MCF 10A (cell line): ENCODE data around the gene DEPDC1. TPM values are rescaled to one million over a fixed set of nuclear protein-coding genes. Genes with fewer than 3 reads are reported as not detected.

Experiments used
- Bru-seq: library from RNA; stranded (reverse); fragments of 400-500 nt; gene quantifications from one replicate; lab custom pipeline; 2021; lab: Mats Ljungman, UMichigan
- BruChase-seq, 2 experiments: library from RNA; stranded (reverse); fragments of 400-500 nt; gene quantifications; one replicate each; lab custom pipeline; 2021; lab: Mats Ljungman, UMichigan
- BruUV-seq: library from RNA; stranded (reverse); fragments of 400-500 nt; replicated peaks from 2 replicates; lab custom pipeline; 2021; lab: Mats Ljungman, UMichigan
- CTCF ChIA-PET: fragments of 300-600 bp; sonication (Branson Sonifier 250); formaldehyde crosslinking; extraction: SDS; loops from one replicate; lab custom pipeline; 2021; ENCODE audit warnings: antibody characterized with exemption, inconsistent platforms; lab: Yijun Ruan, JAX
- POLR2A ChIA-PET: fragments of 300-600, 350-650 bp; sonication (Branson Sonifier 250); formaldehyde crosslinking; extraction: SDS; loops from one replicate; lab custom pipeline; 2020; ENCODE audit warnings: antibody characterized with exemption, inconsistent platforms; lab: Yijun Ruan, JAX
- DNase-seq: peaks from one replicate; pipeline ENCODE4 v3.0.0-alpha.2; 2018; ENCODE audit not compliant: unreplicated experiment
- H3K27ac Mint-ChIP-seq: one replicate; pipeline ENCODE4 v1.8.0; 2022; ENCODE audit warnings: mild to moderate bottlenecking, low read depth, mixed read lengths; ENCODE audit not compliant: unreplicated experiment
- H3K27me3 Mint-ChIP-seq: one replicate; pipeline ENCODE4 v1.8.0; 2022; ENCODE audit warnings: mixed read lengths; ENCODE audit not compliant: insufficient read depth, unreplicated experiment
- H3K36me3 Mint-ChIP-seq: one replicate; pipeline ENCODE4 v1.8.0; 2022; ENCODE audit warnings: mild to moderate bottlenecking, moderate library complexity, mixed read lengths; ENCODE audit not compliant: insufficient read depth, unreplicated experiment
- H3K4me1 Mint-ChIP-seq: one replicate; pipeline ENCODE4 v1.8.0; 2022; ENCODE audit warnings: mixed read lengths; ENCODE audit not compliant: insufficient read depth, unreplicated experiment
- H3K4me3 Mint-ChIP-seq: one replicate; pipeline ENCODE4 v1.8.0; 2022; ENCODE audit warnings: mild to moderate bottlenecking, moderate library complexity, mixed read lengths; ENCODE audit not compliant: unreplicated experiment
- H3K9me3 Mint-ChIP-seq: one replicate; pipeline ENCODE4 v1.8.0; 2022; ENCODE audit warnings: mixed read lengths; ENCODE audit not compliant: unreplicated experiment
- intact Hi-C: fragments of 100-400 bp; cut with micrococcal nuclease; formaldehyde crosslinking; loops from 2 replicates; pipeline ENCODE4 v1.14.1; 2022
- long read RNA-seq: library from polyadenylated mRNA; stranded (forward); transcript quantifications from one replicate; pipeline ENCODE4 v2.0.0, GENCODE V29; 2022
- total RNA-seq: library from RNA; stranded (reverse); gene quantifications from 2 replicates; pipeline ENCODE4 v1.2.3, GENCODE V29; 2022
- TF ChIP-seq, protein P1 (sequence below): fragments of 200-600 bp; IDR thresholded peaks from one replicate; pipeline ENCODE4 v1.8.0; 2022; ENCODE audit warnings: antibody characterized with exemption, mild to moderate bottlenecking; ENCODE audit not compliant: unreplicated experiment

The DEPDC1 gene, protein sequence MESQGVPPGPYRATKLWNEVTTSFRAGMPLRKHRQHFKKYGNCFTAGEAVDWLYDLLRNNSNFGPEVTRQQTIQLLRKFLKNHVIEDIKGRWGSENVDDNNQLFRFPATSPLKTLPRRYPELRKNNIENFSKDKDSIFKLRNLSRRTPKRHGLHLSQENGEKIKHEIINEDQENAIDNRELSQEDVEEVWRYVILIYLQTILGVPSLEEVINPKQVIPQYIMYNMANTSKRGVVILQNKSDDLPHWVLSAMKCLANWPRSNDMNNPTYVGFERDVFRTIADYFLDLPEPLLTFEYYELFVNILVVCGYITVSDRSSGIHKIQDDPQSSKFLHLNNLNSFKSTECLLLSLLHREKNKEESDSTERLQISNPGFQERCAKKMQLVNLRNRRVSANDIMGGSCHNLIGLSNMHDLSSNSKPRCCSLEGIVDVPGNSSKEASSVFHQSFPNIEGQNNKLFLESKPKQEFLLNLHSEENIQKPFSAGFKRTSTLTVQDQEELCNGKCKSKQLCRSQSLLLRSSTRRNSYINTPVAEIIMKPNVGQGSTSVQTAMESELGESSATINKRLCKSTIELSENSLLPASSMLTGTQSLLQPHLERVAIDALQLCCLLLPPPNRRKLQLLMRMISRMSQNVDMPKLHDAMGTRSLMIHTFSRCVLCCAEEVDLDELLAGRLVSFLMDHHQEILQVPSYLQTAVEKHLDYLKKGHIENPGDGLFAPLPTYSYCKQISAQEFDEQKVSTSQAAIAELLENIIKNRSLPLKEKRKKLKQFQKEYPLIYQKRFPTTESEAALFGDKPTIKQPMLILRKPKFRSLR
- total RNA-seq (17.9 and 26.8 TPM in 2 replicates), Bru-seq, nascent RNA (percentile 73 among the genes with signal in this experiment), BruChase-seq, experiment 1, labeled RNA remaining after a 6-hour chase (percentile 78 among the genes with signal in this experiment), BruChase-seq, experiment 2, labeled RNA remaining after a 2-hour chase (percentile 79 among the genes with signal in this experiment)
- long read RNA-seq, full-length matches to known transcripts = 60 of 74 reads
- long read RNA-seq, partial matches to known transcripts = 1 of 74 reads
- long read RNA-seq, other reads (novel, unspliced or antisense) = 13 of 74 reads

DNA sequence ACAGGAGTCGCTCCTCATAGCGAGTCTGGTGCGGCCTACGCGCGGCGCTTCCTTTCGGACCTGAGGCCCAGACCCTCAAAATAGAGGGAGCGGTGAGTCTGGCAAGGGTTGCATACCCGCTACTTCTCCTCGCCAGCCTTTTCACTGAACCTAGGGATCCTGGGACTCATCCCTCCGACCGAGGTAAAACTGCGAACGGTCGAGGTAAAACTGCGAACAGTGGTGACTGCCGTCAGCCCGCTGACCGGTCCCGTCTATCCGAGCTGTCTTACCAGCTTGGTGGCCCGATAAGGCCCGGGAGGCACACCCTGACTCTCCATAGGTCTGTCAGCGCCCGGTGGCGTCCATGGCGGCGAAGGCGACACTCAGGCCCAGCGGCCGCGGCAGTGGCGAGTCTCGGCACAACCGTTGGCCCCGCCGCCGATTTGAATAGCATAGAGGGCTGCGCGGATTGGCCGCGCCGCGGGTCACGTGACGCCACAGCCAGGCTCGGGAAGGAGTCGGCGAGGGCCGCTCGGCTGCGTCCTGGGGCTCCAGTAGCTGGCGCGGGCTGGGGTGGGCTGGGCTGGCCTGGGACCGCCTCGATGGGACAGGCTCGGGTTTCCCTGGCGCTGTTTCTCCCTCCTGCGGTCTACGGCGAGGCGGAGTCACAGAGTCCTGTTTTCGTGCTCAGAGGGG is at the start of gene DEPDC1:
DEPDC1 (minus strand) TSS at position 403 of the 678 bp plus-strand sequence; CDS start at position 320, 83 bp downstream.
- ChIA-PET CTCF (interaction anchor here (0.6 to 2.7 kb wide), 8 partner anchors 17 to 1123 kb away, joined by 3 to 6 read pairs (median 3); no protein-coding TSS in a partner anchor), POLR2A (interaction anchor here (0.6 to 1.6 kb wide), 5 partner anchors 8 to 1572 kb away, joined by 3 to 6 read pairs (median 4); partner anchors contain the start of genes DNAI4 and MIER1)
- intact Hi-C loops = no loop called here
- BruUV-seq = TSS peak; percentile 62
- peak; percentile 96 for DNase-seq
- H3K4me3 Mint-ChIP-seq = peak within 1 kb of the TSS; percentile 86
- H3K27ac Mint-ChIP-seq = peak within 1 kb of the TSS; percentile 74
- peaks cover 6% of the 10 kb centered on the region for H3K36me3 Mint-ChIP-seq
- TF ChIP-seq, protein P1, sequence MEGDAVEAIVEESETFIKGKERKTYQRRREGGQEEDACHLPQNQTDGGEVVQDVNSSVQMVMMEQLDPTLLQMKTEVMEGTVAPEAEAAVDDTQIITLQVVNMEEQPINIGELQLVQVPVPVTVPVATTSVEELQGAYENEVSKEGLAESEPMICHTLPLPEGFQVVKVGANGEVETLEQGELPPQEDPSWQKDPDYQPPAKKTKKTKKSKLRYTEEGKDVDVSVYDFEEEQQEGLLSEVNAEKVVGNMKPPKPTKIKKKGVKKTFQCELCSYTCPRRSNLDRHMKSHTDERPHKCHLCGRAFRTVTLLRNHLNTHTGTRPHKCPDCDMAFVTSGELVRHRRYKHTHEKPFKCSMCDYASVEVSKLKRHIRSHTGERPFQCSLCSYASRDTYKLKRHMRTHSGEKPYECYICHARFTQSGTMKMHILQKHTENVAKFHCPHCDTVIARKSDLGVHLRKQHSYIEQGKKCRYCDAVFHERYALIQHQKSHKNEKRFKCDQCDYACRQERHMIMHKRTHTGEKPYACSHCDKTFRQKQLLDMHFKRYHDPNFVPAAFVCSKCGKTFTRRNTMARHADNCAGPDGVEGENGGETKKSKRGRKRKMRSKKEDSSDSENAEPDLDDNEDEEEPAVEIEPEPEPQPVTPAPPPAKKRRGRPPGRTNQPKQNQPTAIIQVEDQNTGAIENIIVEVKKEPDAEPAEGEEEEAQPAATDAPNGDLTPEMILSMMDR = no peak
- H3K27me3 Mint-ChIP-seq = no peaks in the 10 kb centered on the region
- H3K4me1 Mint-ChIP-seq = peaks cover 18% of the 10 kb centered on the region
- H3K9me3 Mint-ChIP-seq = peaks cover 7% of the 10 kb centered on the region

DNA sequence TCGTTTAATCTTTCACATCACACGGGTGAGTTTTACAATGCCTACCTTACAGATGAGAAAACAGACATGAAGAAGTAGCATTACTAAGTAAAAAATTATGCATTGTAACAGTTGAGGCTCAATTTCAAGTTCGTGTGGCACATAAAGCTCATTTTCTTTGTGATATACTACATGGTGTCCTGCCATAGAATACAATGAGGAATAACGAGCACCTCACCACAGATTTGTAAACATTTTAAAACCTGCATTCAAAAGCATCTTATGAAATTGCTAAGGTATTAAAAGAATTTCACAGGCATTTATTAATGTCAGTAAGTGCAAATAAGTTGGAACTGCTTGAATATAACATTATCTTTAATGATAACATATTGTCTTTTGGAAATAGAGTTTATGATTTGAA is 47.8 kb upstream of the DEPDC1 start:
- Mint-ChIP-seq H3K9me3 (no peaks in the 10 kb centered on the region), H3K4me1 (no peaks in the 10 kb centered on the region), H3K27me3 (no peaks in the 10 kb centered on the region), H3K36me3 (no peaks in the 10 kb centered on the region), H3K4me3 (no peak overlapping the region), H3K27ac (no peak overlapping the region)
- intact Hi-C loops = no loop called here
- no TSS peak for BruUV-seq
- no peak for DNase-seq
- ChIA-PET POLR2A (interaction anchor here (0.7 kb wide), 1 partner anchor 489 kb away, joined by 3 read pairs; no protein-coding TSS in a partner anchor), CTCF (interaction anchor here (1.0 kb wide), 1 partner anchor 66 kb away, joined by 3 read pairs; no protein-coding TSS in a partner anchor)
- TF ChIP-seq, protein P1 = no peak

DNA sequence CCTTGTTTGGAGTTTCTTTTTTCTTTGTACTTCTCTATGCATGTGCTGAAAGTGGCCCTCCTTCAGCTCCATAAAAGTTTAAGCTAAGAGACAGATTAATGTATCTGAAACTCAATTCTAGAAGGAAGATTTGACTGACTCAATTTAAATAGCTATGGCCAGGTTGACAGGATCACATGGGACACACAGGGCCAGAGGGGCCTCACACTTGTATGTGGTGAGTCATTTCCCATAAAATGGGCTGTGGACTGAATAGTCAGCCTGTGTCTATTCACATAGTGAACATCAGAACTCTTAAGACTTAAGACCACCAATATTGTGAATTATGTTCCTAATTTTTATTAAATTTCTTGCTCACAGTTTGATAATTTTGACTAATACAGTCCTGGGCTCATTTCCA is 45.7 kb upstream of the DEPDC1 start:
- no peaks in the 10 kb centered on the region for H3K9me3 Mint-ChIP-seq

More for the DNA sequence above, 45.7 kb upstream of the DEPDC1 start:
- POLR2A ChIA-PET = no interaction called here
- Mint-ChIP-seq H3K27me3 (no peaks in the 10 kb centered on the region), H3K27ac (no peak overlapping the region), H3K4me1 (no peaks in the 10 kb centered on the region), H3K4me3 (no peak overlapping the region), H3K36me3 (no peaks in the 10 kb centered on the region)
- BruUV-seq = no TSS peak
- intact Hi-C loops = no loop called here
- CTCF ChIA-PET = interaction anchor here (1.3 kb wide), 1 partner anchor 422 kb away, joined by 3 read pairs; no protein-coding TSS in a partner anchor
- peak; percentile 36 for DNase-seq
- TF ChIP-seq, protein P1 = no peak
